Stimulated activated CD4-positive, alpha-beta T cell treated with anti-CD3 and anti-CD28 coated beads, TNF-alpha, amount 100 ng/mL, for 24 hours (primary cell): ENCODE measurements around the gene MOK.

Source experiments
- DNase-seq, 3 experiments: peaks; one replicate each; pipeline ENCODE4 v3.0.0-alpha.2; 2020; ENCODE audit warnings: low read depth in 3 of 3

Gene MOK

DNA sequence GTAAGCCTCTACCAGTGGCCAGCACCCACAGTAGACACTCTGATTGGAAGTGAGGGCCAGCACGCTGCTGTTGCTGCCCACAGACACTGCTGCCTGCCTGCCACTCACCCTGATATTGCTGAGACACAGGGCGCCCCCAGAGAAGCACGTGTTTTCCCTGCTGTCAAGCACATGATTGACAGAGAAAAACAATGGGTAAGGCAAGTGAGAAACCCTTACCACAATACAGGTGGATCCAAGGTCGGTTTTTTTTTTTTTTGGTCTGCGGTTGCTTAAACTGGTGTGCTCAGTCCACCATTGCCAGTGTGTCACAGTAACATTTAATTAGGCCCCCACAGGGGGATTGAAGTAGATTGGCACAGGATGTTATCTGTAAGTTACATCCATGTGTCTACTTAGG is 99.4 kb downstream of the MOK start:
- DNase-seq = no peak

DNA sequence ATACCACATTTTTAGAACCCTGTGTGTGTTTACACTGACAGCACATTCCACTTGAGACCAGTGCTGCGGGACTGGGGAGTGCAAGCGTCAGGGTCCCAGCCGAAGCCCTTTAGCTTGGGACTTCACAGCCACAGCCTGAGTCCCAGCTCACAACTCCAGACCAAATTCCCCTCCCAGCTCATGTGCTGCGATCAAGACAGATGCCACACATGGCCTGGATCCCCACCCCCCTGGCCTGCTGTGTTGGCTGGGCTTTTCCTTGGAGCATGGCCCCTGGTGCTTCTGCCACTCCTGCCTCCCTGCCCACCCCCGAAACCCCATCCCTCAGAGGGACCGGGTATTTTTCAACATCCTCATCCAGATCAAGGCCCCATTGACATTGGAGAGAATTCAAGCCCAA is 101.6 kb downstream of the MOK start:
- DNase-seq = no peak

DNA sequence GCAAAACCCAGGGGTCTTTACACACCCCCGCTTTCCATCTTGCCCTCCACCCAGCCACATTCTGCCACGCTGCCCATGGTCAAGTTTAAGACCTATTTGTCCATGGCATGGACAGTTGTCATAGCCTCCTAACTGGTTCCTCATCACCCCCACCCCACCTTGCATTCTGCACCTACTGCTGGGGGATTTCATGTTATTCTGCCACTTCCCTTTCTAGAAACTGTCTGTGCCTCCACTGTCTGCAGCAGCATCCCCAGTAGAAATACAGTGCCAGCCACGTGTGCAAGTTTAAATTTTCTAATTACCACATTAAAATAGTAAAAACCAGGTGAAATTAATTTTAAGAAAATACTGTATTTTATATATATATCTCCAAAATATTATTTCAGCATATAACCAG is 102.0 kb downstream of the MOK start:
- no peak for DNase-seq

DNA sequence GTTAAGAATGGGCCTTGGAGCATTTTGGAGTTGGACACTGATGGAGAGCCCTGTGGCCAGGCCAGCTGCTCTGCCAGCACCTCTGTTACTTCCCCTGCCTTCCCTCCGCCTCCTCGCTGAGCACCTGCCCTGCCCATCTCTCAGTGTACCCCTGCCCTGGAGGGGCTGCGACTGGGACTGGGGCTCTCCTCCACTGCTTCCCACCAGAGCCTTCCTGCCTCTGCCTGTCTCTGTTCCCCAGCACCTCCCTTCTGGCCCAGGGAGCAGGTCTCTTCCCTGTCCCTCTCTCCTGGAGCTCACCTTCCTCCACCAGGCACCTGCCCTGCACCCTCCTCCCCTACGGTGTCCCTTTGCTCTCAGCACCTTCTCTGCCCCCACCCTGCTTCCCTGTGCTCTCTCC is 103.2 kb downstream of the MOK start:
- no peak for DNase-seq

DNA sequence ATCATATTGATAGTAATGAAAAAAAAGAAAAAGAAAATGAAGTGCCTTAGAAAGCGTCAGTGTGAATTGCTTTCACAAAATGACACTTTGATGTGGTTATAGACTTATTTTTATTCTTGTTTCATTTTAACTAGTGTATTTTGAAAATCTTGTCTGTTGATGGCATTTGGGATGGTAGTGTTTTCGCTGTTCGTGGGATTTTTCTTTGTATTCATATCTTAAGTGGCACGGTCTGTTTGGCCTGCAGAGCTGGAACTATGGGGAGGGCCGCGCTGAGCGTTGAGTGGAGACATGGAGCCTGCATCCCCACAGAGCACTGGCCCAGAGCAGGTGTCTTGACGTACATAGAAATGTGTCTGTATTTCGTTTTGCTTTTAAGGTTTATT is 103.6 kb downstream of the MOK start:
- no peak for DNase-seq

DNA sequence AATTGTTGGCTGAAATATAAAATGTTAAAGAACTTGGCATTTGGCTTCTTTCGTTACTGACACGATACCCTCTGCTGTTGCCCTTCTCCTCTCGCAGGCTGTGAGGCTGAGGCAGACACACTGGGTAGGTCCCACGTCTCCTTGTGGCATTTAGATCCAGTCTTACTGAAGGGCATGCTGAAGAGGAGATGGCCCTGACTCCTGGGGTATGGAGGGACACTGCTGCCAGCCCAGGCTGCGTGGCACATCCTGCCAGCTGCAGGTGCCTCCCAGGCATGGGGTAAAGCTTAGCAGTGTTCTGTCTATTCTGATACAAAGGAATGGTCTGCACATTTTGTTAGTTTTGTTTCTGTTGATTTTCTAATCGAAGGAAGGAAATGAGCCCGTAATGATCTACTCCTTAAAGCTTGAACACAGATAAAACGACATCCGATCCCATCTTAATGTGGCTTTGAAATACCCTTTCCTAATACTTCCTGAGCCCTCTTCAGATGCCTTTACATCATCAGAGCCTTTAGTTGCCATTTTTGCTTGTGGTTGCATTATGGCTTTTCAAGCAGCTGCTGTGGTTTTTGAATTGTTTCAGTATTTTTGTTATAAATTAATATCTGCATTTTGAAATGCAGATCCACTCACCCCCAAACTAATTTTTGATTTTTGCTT is 104.1 kb downstream of the MOK start:
- DNase-seq = no peak

DNA sequence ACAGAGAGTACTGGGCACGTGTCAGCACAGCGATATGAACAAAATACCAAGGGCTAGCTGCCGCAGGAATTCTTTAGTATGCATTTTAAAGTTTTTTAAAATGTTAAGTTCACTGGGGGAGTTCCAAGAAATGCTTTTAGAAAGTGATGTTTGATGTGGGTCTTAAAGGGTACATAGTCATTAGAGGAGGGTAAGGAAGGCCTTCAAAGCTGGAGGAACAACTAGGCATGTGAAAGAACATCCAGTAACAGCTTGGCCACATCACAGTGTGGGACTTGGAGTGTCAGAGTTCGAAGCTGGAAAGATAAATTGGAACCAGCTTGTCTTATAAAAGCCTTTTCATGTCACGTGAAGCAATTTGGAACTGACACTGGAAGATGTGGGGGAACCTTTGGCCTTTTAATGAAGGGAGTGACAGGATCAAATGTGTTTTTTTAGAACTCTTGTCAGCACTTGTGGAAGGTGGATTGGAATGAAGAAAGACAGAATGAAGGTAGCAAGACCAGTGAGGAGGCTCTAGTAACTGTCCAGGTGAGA is 107.6 kb downstream of the MOK start:
- DNase-seq = no peak

DNA sequence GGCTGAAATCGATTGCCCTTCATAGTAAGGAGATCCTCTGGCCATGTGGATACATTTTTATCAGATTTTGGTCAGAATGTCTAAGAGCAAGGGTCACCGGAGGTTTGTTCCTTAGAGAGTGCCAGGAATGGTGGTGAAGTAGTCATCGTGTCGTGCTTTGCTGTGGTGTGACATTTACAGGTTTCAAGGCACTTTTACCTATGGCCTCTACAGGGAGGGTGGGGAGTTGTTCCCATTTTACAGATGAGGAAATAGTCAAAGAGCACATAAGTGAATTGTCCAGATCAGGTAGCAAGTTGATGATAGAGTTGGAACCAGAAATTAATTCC is 108.1 kb downstream of the MOK start:
- no peak for DNase-seq

DNA sequence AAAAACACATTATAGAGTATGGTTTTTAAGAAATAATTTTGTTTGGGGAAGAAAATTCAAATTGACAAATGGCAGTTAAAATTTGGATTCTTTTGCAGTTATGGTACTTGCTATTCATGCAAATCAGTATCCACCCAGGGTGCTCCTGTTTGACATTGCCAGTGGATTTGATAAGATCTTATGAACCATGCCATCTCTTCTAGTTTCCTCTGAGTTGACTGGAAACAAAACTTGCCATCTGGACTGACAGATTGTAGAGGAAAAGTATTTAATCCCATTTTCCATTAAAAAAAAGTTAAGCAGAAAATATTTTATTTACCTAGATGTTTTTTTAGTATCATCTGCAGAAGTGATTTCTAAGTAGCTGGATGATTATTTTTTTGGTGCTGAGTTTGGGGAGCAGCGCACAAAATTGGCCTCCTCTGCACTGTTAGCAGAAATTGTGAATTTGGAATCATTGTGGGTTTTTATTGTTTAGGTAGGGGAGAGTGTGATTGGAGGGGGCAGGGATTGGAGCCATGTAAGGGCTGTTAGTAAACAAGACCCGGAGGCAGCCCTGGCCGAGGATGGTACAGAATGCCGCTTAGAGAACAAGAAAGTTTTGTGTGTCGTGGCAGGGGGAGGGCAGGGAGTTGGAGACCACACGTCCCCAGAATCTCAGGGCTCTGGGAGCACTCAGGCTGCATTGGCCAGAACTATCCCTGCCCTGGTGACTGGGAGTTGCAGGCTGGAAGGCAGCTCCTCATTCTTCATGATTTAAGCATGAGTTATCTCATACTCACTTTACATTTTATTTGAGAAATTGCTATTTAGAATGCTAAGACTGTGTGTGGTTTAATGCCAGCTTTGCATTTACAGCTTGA is 108.7 kb downstream of the MOK start:
- no peak for DNase-seq

DNA sequence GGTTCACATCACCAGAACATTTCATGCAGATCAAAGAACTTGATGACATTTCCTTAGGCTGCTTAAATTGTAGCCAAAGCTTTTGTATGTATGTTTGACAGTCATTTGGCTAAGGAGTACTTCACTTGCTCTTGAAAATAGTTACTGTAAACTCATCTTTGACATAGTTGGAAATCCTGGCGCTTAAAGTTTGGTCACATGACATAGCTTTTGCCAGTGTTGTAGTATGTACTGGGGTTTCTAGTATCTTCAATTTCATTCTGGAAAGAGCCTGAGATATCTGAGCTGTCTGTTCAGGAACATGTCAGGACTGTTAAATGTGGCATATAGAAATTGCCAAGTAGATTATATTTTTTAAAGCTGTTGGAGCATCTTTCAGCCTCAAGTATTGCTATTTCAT is 109.5 kb downstream of the MOK start:
- no peak for DNase-seq

DNA sequence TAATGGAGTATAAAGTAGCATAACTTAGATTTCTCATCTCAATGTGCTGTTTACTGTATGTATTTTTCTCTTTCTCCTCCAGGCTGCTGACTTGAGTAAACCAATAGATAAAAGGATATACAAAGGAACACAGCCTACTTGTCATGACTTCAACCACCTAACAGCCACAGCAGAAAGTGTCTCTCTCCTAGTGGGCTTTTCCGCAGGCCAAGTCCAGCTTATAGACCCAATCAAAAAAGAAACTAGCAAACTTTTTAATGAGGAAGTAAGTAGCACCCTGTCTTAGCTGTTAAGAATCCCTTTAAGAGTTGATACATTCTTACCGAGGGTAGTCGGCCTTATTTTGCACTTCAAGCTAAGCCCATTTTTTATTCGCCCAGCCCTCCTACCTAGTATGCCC is 110.1 kb downstream of the MOK start:
- no peak for DNase-seq

DNA sequence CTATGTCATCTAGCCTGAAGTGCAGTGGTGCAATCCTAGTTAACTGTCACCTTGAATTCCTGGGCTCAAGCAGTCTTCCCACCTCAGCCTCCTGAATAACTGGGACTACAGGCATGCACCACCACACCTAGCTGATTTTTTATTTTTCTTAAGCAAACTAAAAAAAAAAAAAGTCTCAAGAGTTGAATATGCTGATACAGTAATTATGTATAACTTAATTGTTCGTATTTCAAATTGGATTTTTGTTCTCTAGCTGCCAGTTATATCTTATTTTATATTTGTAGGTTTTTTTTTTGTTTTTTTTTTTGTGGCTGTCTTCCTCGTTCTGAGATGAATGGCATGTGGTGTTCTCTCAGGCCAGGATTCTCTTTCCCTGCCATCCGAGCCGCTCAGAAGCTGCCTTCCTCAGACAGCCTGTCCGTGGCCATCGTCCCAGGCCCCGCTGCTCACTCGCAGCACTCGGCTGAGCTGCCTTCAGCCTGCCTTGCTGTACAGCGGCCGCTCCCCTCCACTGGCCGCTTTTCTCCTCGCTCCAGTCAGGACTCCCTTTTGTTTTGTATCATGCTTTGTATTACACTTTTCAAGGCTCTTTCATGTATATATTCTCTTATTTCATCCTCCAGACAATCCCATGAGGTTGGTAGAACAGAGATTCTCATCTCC is 112.0 kb downstream of the MOK start:
- DNase-seq = no peak

DNA sequence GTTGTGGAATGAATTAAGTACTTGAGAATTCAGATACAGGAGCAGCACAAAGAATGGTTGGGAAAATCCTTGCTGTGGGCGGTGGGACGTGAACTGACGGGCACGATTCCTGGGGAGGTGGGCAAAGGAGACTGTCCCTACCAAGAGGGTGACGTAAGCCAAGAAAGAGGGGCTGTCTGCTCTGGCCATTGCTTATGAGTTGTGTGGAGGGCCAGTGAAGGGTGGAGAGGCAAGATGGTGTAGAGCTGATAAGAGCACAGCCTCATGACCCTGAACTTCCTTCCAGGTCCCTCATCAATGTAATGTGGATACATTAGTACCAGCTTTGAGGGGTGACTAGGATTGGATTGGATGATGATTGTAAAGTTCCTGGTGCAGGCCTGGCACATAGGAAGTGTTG is 115.1 kb downstream of the MOK start:
- no peak for DNase-seq

DNA sequence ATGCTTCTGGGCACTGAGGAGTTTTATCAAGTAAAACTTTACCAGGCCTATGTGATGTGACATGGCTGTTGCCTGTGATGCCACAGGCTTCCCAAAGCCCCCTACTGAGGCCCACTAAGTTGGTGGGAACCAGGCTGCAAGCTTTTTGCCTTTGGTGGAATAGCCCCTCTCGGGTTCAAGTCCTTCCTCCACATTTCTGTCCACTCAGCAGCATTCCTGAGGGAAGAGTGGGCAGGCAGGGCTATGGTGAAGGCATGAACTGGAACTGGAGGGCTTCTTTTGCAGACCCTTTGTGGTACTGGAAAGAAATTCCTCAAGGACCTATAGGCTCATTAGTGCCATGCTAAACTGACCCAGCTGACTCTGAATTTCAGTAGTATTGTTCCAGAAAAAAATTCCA is 116.8 kb downstream of the MOK start:
- DNase-seq = no peak

DNA sequence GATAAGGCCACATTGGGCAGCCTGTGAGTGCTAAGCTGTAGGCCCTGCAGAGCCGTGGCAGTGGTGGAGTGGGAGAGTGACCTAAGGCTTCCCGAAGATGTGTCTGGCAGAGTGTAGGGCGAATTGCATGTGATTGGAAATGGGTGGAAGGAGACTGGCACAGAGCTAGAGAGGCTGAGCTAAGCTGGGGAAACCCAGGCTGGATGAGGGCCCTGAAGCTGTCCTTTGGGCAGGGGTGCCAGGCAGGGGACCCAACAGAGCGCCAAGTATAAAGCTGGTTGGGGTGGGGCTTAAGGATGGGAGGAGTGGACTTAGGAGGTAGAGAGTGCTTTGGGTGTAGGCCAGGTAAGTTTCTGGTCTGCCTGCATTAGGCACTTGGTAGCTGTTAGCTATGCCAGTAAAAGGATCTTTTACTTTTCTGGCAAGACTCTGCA is 117.4 kb downstream of the MOK start:
- DNase-seq = no peak

DNA sequence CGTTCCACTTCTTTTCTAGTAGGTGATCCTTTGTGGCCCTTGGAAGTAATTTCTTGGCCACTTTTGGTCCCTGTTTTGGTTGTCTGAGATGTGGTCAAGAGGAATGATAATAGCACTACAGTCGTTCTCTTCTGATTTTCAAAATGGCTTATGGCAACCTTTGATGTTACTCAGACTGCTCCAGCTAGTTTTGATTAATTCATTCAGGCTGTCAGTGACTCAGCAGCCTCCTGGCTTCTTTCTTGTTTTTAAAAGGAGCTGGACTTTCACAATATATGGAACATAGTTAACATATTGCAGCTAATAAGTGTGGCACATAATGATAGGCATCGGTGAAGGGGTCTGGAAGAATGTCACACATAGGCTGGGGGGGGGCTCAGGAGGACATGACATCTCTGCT is 117.9 kb downstream of the MOK start:
- DNase-seq = no peak

DNA sequence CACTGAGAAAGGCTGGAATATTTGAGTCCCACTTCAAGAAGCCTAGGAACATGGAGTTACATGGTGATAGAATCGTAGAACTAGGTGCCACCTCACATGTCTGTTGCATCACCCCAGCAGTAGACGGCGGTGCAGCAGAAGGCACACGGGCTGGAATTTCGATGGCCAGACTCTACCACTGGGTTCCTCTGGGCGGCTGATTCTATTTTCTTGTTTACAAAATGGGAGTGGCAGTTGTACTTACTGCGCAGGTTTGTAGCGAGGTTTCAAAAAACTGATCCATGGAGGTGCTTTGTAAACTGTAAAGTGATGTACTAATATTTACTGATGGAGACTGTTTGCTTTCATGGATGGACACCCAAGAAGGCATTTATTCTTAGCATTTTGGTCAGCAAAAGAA is 119.6 kb downstream of the MOK start:
- DNase-seq = no peak

DNA sequence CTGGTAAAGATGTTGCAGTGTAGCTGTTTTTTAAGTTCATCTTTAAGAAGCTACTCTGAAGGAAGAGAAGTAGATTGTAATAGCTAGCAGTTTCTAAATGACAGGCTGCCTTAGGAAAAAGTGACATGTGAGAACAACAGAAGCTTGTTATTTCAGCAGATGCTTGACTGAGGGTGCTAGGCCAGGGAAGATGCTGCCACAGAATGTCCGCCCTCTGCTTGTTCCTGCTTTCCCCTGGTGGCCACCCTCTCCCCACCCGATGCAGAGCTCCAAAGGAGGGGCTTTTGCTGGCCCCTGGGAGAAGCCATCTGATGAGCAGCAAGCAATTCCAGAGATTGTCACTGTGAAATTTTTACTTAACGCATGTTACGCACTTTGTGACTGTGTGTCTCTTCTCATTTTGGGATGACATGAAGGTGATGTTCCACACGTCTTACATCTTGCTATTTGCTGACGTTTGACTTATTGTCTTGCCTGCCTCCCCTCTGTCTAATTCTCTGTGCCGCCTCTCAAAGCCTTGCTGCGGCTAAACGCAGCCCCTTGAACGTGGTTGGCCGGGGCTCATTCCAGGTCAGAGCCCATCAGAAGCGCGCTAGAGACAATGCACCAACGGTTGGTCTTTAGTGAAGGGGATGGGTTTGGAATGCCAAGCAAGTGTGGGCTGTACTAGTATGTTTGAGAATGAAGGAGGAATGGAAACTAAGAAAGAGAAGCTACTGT is 120.5 kb downstream of the MOK start:
- peak in 2 of 3 experiments; percentile 8 to 15 for DNase-seq

DNA sequence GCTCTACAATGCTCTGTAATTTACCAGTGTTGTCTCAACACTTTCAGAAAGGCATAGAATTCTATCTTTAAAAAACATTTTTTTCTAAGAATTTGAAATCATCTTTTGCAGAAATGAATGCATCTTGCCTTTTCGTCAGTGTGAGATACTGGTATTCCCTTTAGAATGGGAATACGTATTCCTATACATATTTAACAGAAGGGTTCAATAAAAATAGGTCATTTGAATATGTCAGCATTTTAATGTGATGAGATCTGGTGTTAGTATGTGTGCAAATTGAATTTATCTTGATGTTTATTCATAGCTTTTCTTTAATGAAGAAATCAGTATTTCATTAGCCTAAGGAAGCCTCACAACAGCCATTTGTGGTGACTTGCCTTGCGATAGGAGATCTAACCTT is 121.1 kb downstream of the MOK start:
- DNase-seq = no peak

DNA sequence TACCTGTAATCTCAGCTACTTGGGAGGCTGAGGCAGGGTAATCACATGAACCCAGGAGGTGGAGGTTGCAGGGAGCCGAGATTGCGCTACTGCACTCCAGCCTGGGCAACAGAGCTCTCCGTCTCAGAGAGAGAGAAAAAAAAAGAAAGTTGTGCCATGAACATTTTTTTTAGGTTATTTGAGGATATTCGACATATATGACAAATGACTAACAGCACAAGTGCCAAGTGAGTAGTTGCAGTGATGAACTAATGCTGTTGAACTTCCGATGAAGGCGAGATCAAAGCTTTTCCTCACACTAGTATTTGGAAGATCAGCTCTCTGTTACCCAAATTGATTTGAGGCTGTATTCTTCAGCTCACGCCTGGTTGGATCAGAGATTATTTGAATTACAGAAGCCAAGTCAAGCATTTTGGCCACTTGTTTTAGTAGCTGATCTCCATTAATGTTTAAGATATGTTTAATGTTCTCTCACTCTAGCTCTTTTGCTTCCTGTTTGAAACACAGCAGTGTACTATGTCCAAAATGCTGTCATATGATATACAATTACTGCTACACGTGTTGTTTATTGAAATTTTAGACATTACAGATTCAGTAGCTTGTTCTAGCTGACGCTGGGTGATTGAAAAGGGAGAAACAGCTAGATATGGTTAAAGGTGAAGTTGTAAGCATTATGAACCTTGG is 121.9 kb downstream of the MOK start:
- no peak for DNase-seq

DNA sequence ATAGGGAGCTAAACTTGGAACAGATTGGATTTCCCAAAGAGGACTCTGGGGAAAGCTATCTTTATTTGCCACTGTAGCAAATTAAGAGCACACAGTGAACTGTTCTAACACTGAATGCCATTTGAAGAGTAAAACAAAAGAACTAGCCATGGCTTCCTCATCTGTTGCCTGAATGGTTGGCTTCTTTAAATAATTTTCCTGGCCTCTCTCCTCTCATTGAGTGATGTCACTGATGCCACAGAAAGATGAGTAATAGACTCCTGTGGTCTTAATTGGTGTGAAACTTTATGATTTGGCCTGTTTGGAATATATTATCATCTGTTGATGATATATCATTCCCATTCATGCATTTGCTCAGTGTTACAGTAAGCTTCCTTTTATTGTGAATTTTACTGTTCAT is 122.8 kb downstream of the MOK start:
- DNase-seq = no peak

DNA sequence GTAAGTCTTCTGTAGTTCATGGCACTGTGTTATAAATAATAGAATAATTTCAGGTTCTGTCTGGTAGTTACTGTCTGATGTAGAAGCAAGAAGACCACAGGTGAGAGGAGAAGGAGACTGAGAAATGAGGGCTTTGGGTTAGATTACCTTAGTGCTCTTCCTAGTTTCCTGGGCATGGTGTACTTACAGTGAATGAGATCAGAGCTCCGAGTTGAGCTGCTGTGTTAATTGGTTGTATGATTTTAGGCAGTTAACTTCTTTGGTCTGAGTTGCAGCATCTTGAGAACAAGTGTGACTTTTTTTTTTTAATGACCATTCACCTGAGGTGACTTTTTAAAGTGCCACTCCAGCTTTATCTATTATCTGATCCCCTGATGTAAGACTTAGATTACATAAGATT is 123.8 kb downstream of the MOK start:
- no peak for DNase-seq
